Tibial nerve (tissue), 4 donors: ENCODE results near the gene TMEM198. TPM values are rescaled to one million over a fixed set of nuclear protein-coding genes. Genes with fewer than 3 reads are reported as not detected.

Experiments
- DNase-seq, 2 donors: peaks; one replicate each; pipeline ENCODE4 v3.0.0-alpha.2; 2019; ENCODE audit warnings: low spot score in 2 of 2
- H3K27ac ChIP-seq, 4 donors: fragments of 200-600 bp; sonication (generic) in 3 of 4; one replicate each; pipeline ENCODE4 v1.5.1; 2017 to 2019; ENCODE audit warnings: mild to moderate bottlenecking in 1 of 4
- H3K27me3 ChIP-seq, 2 donors: fragments of 200-600 bp; sonication (generic) in 1 of 2; one replicate each; pipeline versions ENCODE4 v1.5.1 to v1.6.0; 2017 to 2019
- H3K36me3 ChIP-seq, 3 donors: fragments of 200-600 bp; sonication (generic); one replicate each; pipeline ENCODE4 v1.5.1; 2018 to 2019
- H3K4me1 ChIP-seq, 4 donors: fragments of 200-600 bp; sonication (generic) in 3 of 4; one replicate each; pipeline ENCODE4 v1.5.1; 2017 to 2019
- H3K4me3 ChIP-seq, 4 donors: fragments of 200-600 bp; sonication (generic) in 3 of 4; one replicate each; pipeline ENCODE4 v1.5.1; 2017 to 2019; ENCODE audit warnings: mild to moderate bottlenecking in 1 of 4, moderate library complexity in 1 of 4
- H3K9me3 ChIP-seq, 4 donors: fragments of 200-600 bp; sonication (generic) in 3 of 4; one replicate each; pipeline ENCODE4 v1.5.1; 2017 to 2019
- EP300 ChIP-seq, 2 donors: sonication (generic); formaldehyde crosslinking; IDR thresholded peaks; one replicate each; pipeline ENCODE4 v1.6.1; 2017; ENCODE audit warnings: antibody characterized with exemption in 2 of 2, mild to moderate bottlenecking in 1 of 2
- POLR2A ChIP-seq, 2 donors: fragments of 450-650 bp; IDR thresholded peaks; one replicate each; pipeline ENCODE4 v1.6.1; 2017; ENCODE audit warnings: antibody characterized with exemption in 2 of 2, mild to moderate bottlenecking in 2 of 2, moderate library complexity in 2 of 2
- WGBS, 2 donors: methylation state at CpG; one replicate each; pipeline ENCODE4 v1.1.5; 2018; 5-methylcytosine and 5-hydroxymethylcytosine counted together
- total RNA-seq, 4 donors: library from RNA; depleted of rRNA; stranded (reverse); fragments of >200 nt; gene quantifications; one replicate each; pipeline ENCODE4 v1.1.0, GENCODE V29; 2016
- TF ChIP-seq, protein P1 (sequence below), 5 experiments: fragments of 200-600 bp in 3 of 5; fragments of 450-650 bp in 2 of 5; sonication (generic) in 3 of 5; IDR thresholded peaks; one replicate each; pipeline ENCODE4 v1.5.1; 2016 to 2019; ENCODE audit warnings: antibody characterized with exemption in 5 of 5, mild to moderate bottlenecking in 3 of 5, moderate library complexity in 2 of 5

Gene TMEM198
- total RNA-seq, 4 donors from 2014 or later: 1.6 to 2.4 (median 1.9) TPM

- peaks cover 0 to 19% (median 3%) of the 10 kb centered on the region in 4 donors for H3K4me1 ChIP-seq
- no peaks in the 10 kb centered on the region for H3K36me3 ChIP-seq
- no peak for DNase-seq
- H3K27ac ChIP-seq: no peak overlapping the region
- peaks cover 0 to 27% of the 10 kb centered on the region in 2 donors for H3K27me3 ChIP-seq
- H3K4me3 ChIP-seq: no peak overlapping the region
- no peaks in the 10 kb centered on the region for H3K9me3 ChIP-seq
- WGBS, 2 donors: 81 to 85% methylated on average over 17 to 22 of the region's 22 CpGs
- TF ChIP-seq POLR2A (IDR thresholded peaks at IDR 0.05) (no peak), EP300 (IDR thresholded peaks at IDR 0.05) (no peak)
- TF ChIP-seq, protein P1, sequence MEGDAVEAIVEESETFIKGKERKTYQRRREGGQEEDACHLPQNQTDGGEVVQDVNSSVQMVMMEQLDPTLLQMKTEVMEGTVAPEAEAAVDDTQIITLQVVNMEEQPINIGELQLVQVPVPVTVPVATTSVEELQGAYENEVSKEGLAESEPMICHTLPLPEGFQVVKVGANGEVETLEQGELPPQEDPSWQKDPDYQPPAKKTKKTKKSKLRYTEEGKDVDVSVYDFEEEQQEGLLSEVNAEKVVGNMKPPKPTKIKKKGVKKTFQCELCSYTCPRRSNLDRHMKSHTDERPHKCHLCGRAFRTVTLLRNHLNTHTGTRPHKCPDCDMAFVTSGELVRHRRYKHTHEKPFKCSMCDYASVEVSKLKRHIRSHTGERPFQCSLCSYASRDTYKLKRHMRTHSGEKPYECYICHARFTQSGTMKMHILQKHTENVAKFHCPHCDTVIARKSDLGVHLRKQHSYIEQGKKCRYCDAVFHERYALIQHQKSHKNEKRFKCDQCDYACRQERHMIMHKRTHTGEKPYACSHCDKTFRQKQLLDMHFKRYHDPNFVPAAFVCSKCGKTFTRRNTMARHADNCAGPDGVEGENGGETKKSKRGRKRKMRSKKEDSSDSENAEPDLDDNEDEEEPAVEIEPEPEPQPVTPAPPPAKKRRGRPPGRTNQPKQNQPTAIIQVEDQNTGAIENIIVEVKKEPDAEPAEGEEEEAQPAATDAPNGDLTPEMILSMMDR (IDR thresholded peaks at IDR 0.05): no peak
These were observed 30.9 kb downstream of the TMEM198 start for GRCh38 chr2:219574484-219575311.

DNA sequence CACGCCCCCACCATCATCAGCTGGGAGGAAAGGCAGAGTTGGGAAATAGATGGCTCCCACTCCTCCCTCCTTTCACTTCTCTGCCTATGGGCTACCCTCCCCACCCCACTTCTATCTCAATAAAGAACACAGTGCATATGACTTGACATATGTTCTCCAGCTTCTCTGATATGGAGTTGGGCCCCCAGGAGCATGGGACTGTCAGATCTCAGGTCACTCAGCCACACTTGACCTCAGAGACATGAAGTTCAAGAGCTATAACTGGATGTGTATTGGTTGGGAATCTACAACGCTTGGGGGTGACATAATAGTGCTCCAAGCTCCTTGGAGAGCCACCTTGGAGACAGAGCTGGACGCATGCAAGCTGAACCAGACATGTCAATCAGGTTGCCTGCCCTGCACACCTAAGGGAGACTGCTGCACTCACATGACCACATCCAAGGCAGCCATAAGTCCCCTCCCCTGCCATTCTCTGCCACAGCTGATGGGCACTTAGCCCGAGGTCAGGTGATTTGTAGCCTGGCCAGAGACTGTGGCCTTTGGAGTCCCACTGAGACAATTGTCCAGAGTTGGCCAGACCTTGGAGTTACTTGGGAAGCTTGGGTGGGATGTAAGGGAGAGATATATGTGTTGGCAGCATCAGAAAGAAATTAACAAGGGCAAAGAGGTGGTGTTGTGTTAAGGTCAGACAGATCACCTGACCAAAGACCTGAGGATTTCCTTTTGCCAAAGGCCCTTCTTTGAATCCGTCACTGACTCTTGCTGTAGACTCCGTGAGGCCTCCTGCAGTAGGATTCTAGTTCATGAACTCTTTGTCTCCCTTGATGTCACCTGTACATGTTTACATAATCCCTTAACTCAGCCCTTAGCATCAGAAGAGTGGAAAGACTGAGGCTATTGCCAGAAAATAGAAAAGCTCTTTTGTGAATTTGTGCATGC is 32.0 kb downstream of the TMEM198 start:
- Histone ChIP-seq H3K4me3 (no peak overlapping the region), H3K27me3 (peaks cover 0 to 27% of the 10 kb centered on the region in 2 donors), H3K9me3 (no peaks in the 10 kb centered on the region), H3K27ac (no peak overlapping the region), H3K36me3 (no peaks in the 10 kb centered on the region), H3K4me1 (peaks cover 0 to 12% (median 3%) of the 10 kb centered on the region in 4 donors)
- WGBS, 2 donors: 76 to 89% methylated on average over 5 to 6 of the region's 6 CpGs
- no peak for DNase-seq
- TF ChIP-seq, protein P1 (IDR thresholded peaks at IDR 0.05): no peak
- no peak for TF ChIP-seq POLR2A (IDR thresholded peaks at IDR 0.05)
- TF ChIP-seq EP300 (IDR thresholded peaks at IDR 0.05): no peak

GRCh38 chr2:219576505-219577388 is 32.9 kb downstream of the TMEM198 start:
- WGBS, 2 donors: 17 to 32% methylated on average over 14 of the region's 15 CpGs
- no peak for DNase-seq
- TF ChIP-seq, protein P1 (IDR thresholded peaks at IDR 0.05): no peak
- TF ChIP-seq EP300 (IDR thresholded peaks at IDR 0.05) (no peak), POLR2A (IDR thresholded peaks at IDR 0.05) (no peak)
- no peaks in the 10 kb centered on the region for H3K9me3 ChIP-seq
- no peak overlapping the region for H3K4me3 ChIP-seq
- H3K4me1 ChIP-seq: peaks cover 0 to 7% (median under 1%) of the 10 kb centered on the region in 4 donors
- no peaks in the 10 kb centered on the region for H3K36me3 ChIP-seq
- H3K27ac ChIP-seq: peak overlapping the region in 1 of 4 donors; percentile 16
- peaks cover 0 to 27% of the 10 kb centered on the region in 2 donors for H3K27me3 ChIP-seq

DNA sequence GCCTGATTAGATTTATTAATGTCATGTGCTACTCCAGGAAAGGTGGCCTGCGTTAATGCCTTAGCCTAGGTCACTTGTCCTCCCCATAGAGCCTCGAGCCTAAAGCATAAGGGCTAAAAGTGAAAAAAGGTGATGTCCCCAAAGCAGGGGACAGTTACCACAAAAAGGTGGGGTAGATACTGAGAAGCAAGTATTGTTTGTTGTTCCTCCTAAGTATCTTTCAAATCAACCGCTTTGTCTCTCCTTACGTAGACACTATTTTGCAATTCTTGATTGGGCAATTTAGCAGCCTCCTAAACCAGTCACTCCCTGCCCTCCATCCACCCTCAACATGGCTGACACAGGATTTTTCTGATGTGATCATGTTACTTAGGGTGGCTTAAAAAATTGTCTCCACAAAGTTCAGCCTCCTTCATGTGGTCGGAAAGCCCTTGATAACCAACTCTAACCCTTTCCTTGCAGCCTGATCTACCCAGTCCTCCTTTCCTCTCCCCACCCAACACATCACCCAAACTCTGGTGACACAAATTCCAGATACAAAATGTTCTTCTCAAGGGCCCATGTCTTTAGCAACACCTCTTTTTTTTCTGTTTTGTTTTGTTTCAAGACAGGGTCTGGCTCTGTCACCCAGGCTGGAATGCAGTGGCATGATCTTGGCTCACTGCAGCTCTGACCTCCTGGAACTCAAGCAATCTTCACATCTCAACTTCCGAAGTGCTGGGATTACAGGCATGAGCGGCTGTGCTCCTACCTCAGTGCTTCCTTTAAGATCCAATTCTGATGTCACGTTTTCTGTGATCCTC is 35.2 kb downstream of the TMEM198 start:
- Histone ChIP-seq H3K4me3 (no peak overlapping the region), H3K4me1 (peaks cover 0 to 4% (median 0%) of the 10 kb centered on the region in 4 donors), H3K27me3 (peaks cover 0 to 27% of the 10 kb centered on the region in 2 donors), H3K9me3 (no peaks in the 10 kb centered on the region), H3K36me3 (no peaks in the 10 kb centered on the region), H3K27ac (no peak overlapping the region)
- DNase-seq: no peak
- TF ChIP-seq POLR2A (IDR thresholded peaks at IDR 0.05) (no peak), EP300 (IDR thresholded peaks at IDR 0.05) (no peak)
- TF ChIP-seq, protein P1 (IDR thresholded peaks at IDR 0.05): no peak
- WGBS, 2 donors: 66 to 69% methylated on average over 8 of the region's 8 CpGs
